HG03342 (cell line): ENCODE data around the gene DIP2C.
"Not testable (repeated sequence)": the region's sequence is repeated elsewhere in the genome, so short reads cannot be mapped to it uniquely, and the experiment has no call there.

Source experiments
- ATAC-seq: cut with Tn5 transposase; IDR thresholded peaks from one replicate; pipeline ENCODE4 v1.9.1; 2021; ENCODE audit warnings: mild to moderate bottlenecking, moderate library complexity; ENCODE audit not compliant: unreplicated experiment

Gene DIP2C

DNA sequence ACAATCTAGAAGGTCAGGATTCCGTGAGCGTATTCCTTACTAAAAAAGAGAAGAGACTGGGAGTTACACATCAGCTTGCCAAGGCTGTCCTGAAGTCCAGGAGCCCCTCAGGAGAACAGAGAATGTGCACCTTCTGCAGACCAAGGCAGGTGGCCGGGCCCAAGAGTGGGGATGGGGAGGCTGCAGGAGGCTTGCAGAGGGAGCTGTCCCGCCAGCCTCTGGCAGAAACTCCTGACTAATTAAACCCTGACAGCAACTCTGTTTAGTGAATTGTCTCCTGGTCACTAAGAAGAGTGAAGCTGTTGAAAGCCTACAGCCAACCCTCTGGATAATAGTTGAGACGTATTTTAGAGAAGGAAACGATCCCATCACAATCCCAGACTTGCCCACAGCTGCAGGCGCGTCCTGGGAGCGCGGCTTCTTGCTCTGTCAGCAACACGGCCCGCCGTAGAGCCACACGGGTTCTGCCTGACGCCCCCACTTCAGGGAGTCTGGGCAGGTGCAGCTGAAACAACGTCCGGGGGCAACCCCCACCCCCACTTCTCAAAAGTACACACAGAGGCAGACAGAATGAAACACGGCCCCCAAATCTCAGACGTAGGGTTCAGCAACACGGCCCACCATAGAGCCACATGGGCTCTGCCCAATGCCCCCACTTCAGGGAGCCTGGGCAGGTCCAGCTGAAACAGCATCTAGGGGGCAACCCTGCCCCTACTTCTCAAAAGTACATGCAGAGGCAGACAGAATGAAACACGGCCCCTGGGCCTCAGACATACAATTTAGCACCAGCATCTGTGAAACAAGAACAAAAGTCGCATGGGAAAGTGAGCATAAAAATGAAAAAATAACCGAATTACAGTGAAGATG, 45.2 kb downstream of the DIP2C start:
- no peak for ATAC-seq

DNA sequence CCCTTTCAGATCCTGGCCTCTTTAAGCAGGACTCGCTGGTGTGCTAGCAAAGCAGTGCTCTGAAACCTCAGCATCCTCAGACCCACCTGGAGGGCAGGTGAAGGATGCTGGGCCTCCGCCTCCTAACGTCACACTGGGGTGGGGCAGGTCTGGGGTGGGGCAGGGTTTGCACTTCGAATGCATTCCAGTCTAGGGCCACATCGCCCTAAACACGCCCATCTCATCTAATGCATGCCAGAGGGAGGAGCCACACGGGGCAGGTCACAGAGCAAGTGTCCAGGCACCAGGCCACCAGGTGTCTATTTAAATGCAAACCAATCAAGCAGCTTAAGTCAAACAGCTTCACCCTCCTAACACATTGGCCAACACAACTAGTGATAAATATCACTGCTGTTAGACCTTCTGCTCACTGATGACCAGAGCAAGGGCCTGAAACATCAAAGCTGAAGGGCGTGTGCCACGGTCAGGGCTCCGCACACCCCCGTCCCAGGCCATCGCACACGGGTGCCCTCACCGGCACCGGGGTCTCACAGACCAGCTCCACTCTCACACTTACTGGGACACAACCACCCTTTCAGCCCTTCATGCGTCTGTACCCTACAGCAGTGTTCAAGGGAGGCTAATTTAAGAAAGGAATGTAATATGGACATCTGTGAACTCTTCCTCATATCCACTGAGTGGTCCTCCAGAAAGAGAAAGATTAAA, 47.1 kb downstream of the DIP2C start:
- ATAC-seq, result no peak

DNA sequence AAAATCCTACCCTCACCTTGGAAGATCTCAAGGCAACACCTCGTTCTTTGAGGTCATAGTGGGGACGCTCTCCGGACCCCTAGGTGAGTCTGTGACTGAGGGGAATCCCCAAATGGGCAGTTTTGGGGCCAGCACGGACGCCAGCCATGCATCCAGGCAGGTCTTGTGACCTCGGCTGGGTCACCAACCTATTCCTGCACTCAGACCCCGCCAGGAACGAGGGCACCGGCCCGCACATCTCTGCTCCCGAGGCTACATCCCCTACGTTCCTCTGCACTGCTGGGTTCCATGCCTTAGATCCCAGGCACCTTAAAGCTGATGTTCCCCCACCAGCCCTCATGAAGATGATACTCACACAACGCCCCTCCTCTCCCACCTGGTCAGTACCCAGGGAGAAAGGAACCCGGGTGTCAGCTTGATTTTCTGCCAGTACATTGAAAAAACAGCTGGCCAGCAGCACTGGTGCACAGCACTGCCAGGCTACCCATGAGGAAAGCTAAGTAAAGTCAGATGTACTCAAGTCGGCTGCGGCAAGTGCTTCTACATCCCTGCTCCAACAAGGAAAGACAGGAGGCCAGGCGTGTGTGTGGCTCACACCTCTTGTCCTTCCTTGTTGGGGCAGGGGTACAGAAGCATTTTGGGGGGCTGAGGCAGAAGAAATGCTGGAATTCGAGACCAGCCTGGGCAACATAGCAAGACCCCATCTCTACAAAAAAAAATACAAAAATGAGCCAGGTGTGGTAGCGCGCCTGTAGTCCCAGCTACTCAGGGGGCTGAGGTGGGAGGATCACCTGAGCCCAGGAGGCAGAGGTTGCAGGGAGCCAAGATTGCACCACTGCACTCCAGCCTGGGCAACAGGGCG, 48.1 kb downstream of the DIP2C start:
- no peak for ATAC-seq

DNA sequence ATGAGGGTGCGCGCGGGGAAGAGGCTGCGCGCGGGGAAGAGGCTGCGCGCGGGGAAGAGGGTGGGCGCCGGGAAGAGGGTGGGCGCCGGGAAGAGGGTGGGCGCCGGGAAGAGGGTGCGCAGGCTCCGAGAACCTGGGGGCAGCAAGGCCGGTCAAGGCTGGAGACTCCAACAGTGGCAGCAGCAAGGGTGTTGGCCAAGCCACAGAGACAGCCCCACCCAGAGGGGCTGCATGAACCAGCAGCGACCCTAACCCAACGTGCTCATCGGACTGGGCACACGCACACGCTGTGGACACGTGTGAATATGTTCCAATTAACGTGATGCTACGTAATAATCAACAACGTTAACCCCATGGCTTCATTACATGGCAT, 48.8 kb downstream of the DIP2C start:
- ATAC-seq, result no peak

DNA sequence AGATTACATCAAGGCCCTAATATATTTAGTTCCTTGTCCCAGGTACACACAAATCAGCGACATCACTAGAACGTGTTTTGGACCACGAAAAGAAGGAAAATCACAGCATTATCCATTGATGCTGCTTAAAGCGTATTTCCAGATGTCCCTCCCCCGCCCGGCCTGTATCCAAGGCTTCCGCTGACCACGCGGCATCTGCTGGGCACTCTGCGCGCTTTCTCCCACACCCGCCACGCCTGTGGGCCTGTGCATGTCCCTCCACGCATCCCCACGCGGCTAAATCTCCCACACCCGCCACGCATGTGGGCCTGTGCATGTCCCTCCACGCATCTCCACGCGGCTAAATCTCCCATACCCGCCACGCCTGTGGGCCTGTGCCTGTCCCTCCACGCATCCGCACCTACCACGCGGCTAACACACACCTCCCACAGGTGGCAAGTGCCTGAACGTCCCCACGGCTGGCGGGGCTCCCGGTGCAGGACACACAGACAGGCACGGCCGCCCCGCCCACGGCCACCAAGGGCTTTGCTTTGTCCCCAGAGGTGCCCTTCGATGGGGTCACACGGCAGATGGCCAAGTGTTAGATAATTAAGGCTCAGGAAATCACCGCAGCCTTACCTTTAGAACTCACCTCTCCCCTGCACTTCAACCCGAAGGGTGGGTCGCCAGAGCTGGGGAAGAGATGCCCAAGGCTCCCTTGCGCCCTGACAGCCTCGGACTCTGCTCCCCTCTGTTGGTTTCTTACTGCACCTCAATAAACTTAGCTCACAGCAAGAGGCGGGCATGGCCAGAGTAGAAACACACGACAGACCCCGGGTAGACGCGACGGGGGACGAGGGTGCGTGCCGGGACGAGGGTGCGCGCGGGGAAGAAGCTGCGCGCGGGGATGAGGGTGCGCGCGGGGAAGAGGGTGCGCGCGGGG, 49.5 kb downstream of the DIP2C start:
- ATAC-seq, result no peak

DNA sequence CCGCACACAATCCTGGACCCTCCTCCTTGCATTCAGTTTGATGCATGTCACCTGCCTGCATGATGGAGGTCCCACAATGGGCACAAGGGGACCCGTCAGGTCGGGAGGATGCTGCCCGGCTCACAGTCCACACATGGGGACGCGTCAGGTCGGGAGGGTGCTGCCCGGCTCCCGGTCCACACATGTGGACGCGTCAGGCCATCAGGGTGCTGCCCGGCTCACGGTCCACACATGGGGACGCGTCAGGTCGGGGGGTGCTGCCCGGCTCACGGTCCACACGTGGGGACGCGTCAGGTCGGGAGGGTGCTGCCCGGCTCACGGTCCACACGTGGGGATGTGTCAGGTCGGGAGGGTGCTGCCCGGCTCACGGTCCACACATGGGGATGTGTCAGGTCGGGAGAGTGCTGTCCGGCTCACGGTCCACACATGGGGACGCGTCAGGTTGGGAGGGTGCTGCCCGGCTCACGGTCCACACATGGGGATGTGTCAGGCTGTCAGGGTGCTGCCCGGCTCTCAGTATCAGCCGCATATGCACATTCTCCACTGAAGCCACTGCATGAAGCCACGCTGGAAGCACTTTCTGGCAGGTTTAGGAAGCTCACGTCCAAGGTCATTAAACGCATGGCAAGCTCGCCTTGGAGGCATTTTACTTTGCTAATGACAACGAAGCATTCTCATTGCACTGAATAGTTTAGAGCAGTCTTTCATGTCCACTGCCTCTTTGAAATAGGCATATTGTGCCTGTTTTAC, 50.3 kb downstream of the DIP2C start:
- no peak for ATAC-seq

DNA sequence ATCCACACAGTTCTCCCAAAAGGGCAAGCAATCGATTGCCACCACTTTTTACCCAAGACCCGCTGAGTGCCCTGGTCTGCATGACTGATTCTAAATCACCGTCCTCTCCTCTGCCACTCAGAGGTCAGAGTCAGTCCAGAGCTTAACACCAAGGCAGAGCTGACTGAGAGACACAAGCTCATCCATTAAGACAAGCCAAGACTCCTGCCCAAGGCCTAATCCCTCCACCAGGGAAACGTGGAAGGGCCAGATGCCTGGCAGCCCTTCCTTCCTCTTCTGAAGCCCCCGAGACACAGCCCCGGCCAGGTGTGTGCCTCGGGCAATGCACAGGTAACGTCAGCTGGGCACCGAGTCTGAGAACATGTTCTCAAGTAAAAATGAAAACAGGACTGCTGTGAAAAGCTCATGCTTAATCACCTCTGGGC, 51.7 kb downstream of the DIP2C start:
- ATAC-seq, result no peak

DNA sequence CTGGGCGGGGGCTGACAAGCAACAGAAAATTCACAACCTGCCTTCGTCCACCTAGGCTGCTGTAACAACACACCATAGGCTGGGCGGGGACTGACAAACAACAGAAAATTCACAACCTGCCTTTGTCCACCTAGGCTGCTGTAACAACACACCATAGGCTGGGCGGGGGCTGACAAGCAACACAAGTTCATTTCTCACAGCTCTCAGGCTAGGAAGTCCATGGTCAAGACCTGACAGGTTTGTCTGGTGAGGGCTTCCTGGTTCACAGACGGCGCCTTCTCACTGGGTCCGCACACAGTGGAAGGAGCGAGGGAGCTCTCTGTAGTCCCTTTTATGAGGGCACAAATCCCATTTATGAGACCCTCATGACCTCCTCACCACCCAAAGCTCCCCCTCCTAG, 52.2 kb downstream of the DIP2C start:
- no peak for ATAC-seq

DNA sequence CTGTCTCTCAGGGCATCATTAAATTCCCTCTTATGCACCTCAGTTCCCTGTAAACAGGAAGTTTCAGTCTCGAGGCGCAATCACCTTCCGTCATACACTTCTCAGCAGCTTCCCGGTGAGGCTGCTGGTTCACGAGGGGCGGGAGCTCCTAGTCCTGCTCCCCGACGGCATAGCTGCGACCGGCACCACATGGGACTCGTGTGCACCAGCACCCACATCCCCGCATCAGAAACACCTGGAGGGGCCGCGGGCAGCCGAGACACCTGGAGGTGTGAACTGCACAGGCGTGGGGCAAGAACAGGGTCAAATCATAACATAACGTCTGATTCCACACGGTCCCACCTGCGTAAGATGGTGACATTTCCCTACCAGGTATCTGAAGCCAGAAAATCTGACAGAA, 52.7 kb downstream of the DIP2C start:
- ATAC-seq, result no peak

DNA sequence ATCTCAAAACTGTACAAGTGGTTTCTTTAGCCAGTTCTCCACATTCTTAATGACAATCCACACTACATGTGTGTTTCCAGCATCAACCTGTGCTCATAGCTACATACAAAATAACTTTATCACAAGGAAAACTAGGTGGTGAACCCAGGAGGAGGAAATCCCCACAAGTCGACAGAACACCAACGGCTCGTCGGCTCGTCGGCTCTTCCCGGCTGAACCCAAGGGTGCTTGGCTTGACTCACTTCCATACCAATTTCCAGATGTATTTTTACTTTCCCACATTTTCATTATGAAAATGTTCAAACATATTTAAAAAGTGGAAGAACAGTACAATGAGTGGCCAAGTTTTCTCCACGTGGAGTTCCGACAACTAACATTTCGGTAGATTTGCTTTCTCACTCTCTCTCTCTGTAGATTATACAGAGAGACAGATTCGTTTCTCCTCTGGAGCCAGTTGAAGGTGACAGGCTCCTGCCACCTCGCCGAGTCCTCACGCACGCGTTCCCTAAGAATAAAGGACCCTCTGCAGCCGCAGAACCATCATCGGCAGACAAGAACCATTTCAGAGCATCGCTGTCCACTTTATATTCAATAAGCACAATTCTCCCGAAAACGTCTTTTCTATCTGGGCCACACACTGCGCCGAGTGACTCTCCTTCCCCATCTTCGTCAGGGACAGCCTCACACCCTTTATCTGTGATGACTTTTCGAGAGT, 53.3 kb downstream of the DIP2C start:
- no peak for ATAC-seq

DNA sequence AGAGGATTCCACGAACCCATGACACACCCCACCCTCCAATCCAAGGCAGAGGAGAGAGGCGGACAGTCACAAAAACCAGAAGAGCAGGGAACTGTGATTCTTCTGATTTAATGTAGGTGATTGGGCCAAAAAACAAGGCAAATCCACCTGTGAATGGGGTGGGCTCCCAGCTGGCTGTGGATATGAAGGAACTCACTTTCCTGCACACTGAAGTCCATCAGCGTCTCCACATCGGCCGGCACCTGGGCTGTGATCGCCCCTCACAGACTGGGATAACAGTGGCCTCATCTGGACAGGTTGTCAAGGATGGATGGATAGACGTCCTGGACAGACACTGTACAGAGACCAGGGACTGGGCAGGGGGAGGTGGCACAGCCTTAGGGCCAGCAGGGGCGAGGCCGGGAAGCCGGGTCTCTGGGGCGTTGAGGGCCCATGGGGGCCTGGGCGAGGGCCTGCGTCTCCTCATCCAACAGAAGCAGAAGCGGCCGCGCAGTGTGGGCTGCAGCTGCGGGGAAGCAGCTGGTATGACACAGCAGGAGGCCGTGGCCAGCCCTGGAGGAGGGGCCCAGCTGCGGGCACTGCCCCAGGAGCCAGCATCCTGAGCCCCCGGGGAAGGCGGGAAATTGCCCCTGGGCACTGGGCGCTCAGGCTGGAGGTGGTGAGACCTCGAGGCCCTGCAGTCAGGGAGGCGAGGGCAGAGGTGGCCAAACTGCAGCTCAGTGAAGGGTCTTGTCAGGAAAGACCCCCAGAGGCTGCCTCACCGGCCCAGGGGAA, 54.2 kb downstream of the DIP2C start:
- ATAC-seq, result no peak

DNA sequence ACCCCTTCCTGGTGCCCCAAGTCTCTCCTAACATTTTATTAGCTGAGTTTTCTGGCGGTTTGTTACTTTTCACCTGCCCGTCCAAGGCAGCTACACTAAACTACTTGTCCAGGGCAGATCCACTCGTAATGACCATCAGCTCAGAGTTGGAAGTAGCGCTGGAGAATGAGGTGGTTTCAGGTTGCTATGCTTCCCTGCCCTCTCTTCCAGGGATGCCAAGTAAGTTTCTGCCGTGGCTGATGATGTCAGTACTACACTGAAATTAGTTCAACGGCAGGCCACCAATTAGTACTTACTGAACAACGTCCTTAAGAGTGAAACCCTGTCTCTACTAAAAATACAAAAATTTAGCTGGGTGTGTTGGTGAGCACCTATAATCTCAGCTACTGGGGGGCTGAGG, 55.2 kb downstream of the DIP2C start:
- ATAC-seq, result no peak

DNA sequence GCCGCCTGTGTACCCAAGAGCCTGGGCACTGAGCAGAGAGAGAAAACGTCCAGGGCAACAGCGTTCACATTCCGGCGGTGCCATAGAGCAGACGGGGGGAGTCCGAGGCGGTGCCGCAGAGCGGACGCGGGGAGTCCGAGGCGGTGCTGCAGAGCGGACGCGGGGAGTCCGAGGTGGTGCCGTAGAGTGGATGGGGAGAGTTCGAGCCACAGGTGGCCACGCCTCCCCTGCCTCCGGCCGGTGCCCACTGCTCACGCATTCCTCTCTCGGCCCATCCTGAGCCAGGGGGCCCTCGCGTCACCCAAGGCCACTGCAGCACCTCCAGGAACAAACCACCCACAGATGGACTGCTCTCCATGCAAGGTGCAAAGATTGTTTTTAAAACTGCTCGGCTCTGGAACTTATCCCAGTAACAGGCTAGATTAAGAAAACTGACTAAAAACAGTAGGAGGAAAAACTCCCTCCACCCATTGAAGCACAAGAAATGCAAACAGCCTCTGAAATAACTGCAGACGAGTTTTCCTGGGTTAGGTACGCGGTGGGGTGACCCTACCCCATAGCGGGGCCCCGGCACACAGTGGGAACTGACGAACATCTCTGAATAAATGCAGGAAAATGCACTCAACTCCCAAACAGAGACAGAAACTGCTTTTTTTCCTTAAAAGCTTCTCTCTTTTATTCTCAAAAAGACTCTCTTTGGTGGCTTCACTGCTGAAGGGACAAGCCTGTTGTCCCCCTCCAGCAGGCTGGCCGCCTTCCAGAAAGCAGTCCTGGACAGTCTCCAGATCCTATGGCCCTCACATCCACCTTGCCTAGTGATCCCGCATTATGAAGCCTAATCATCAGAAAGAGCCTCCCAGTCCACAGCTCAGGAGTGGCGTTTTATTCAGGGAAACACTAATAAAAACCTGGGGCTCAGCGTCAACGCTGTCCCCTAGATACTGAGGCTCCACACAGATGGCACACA, 55.9 kb downstream of the DIP2C start:
- ATAC-seq, result no peak

DNA sequence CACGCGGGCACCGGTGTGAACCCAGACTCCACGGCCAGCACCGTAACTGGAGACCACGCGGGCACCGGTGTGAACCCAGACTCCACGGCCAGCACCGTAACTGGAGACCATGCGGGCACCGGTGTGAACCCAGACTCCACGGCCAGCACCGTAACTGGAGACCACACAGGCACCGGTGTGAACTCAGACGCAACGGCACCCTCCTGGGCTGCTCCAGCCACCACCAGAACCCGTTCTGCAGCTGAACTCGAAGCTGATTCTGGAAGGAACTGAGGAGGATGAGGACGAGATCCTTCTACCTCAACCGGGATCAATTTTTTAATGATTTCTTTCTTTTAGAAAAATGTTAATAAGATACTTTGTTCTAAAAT, 56.7 kb downstream of the DIP2C start:
- not testable (repeated sequence) for ATAC-seq

DNA sequence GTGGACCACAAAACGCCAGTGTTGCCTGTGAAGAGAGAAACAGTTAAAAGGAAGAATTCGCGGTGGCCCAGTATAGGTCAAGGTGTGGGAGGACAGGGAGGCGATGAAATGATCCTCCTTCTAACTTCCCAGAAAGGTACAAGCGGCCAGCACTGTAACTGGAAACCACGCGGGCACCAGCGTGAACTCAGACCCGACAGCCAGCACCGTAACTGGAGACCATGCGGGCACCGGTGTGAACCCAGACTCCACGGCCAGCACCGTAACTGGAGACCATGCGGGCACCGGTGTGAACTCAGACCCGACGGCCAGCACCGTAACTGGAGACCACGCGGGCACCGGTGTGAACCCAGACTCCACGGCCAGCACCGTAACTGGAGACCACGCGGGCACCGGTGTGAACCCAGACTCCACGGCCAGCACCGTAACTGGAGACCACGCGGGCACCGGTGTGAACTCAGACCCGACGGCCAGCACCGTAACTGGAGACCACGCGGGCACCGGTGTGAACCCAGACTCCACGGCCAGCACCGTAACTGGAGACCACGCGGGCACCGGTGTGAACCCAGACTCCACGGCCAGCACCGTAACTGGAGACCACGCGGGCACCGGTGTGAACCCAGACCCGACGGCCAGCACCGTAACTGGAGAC, 57.2 kb downstream of the DIP2C start:
- not testable (repeated sequence) for ATAC-seq

DNA sequence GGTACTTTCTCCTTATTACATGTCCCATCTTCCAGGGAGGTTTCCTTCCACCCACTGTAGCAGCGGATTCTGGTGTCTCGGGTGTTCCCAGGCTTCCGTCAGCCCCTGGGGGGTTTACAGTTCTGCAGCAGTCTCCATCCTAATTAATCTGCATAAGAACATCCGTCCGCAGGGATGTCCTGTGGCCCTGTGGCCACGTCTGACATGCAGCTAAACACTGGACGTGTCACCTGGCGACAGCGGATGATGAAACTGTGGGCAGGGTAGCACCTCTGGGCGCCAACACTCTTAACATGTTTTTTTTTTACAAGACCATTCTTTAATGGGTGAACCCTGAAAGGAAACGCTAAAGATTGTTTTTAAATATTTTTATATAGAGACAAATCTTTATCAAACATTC, 58.2 kb downstream of the DIP2C start:
- no peak for ATAC-seq
